ENCODE results near the gene NSL1. TPM values are rescaled to one million over a fixed set of nuclear protein-coding genes. Genes with fewer than 3 reads are reported as not detected.

The NSL1 gene
- total and polyA plus RNA-seq, 9 of the 15 experiments (the other 6 are each of a cell fraction or from before 2014, with no cell fraction given) = 53.5 to 108 (median 59.1) TPM

- TF ChIP-seq PYGO2 (tag; IDR thresholded peaks at IDR 0.05) = no peak
- no peak for TF ChIP-seq ZBTB9 (CRISPR knock-in tag; IDR thresholded peaks at IDR 0.05)
- TF ChIP-seq ZBTB12 (CRISPR knock-in tag; IDR thresholded peaks at IDR 0.05) = no peak
- no peak for TF ChIP-seq KLF6 (CRISPR knock-in tag; IDR thresholded peaks at IDR 0.05; ENCODE audit: borderline replicate concordance)
- TF ChIP-seq ARID3A (IDR thresholded peaks at IDR 0.05; ENCODE audit: borderline replicate concordance, low read depth, low read length) = no peak
- TF ChIP-seq NBN (IDR thresholded peaks at IDR 0.05; ENCODE audit: low read depth) = peak; percentile 36; the same call in 1 of the 2 replicates
- peak; percentile 97 for TF ChIP-seq C11orf30 (IDR thresholded peaks at IDR 0.05; ENCODE audit: low read depth)
- peak; percentile 90 for TF ChIP-seq BACH1 (tag; IDR thresholded peaks at IDR 0.05)
- TF ChIP-seq ZNF707 (CRISPR knock-in tag; conservative IDR thresholded peaks at IDR 0.05) = no peak
- peak in 1 of 2 experiments; percentile 65; a peak in 1 of 4 replicates for TF ChIP-seq KDM1A (IDR thresholded peaks at IDR 0.05)
- peak; percentile 65; the same call in 1 of the 2 replicates for TF ChIP-seq FOXJ2 (tag; IDR thresholded peaks at IDR 0.05)
- TF ChIP-seq ZBTB11 (CRISPR knock-in tag; IDR thresholded peaks at IDR 0.05) = no peak
- TF ChIP-seq JUND (IDR thresholded peaks at IDR 0.05; ENCODE audit: borderline replicate concordance, low read depth, low read length) = peak; percentile 56; the same call in 1 of the 2 replicates
- TF ChIP-seq JUND (tag; IDR thresholded peaks at IDR 0.05; ENCODE audit: borderline replicate concordance, low read depth, low read length) = peak; percentile 76; the same call in 2 of the 3 replicates
- no peak for TF ChIP-seq ZNF76 (CRISPR knock-in tag; IDR thresholded peaks at IDR 0.05; ENCODE audit: borderline replicate concordance)
- TF ChIP-seq ZNF778 (CRISPR knock-in tag; IDR thresholded peaks at IDR 0.05) = no peak
- TF ChIP-seq ARID3B (CRISPR knock-in tag; IDR thresholded peaks at IDR 0.05; ENCODE audit: borderline replicate concordance) = no peak
- peak; percentile 52; the same call in 1 of the 2 replicates for TF ChIP-seq SOX6 (IDR thresholded peaks at IDR 0.05)
- TF ChIP-seq SMARCB1 (IDR thresholded peaks at IDR 0.05; ENCODE audit: insufficient read length, low read depth) = peak; percentile 46
These were observed 17.0 kb downstream of the NSL1 start (continued) for GRCh38 chr1:212774584-212774983.

Data from K562 (cell line).